HG03575 (cell line): ENCODE measurements around the gene ACBD6.
"Not testable (repeated sequence)": the region's sequence is repeated elsewhere in the genome, so short reads cannot be mapped to it uniquely, and the experiment has no call there.

ENCODE experiments used
- ATAC-seq: cut with Tn5 transposase; IDR thresholded peaks from one replicate; pipeline ENCODE4 v1.9.1; 2021; ENCODE audit not compliant: unreplicated experiment, insufficient number of reproducible peaks, low FRiP score; ENCODE audit errors: extremely low read depth

Gene ACBD6

GRCh38 chr1:180502361-180503279 lies at the start of gene ACBD6:
ACBD6 (minus strand) TSS chr1:180502577; CDS start chr1:180502266, 311 bp downstream.
- peak; percentile 56 for ATAC-seq

DNA sequence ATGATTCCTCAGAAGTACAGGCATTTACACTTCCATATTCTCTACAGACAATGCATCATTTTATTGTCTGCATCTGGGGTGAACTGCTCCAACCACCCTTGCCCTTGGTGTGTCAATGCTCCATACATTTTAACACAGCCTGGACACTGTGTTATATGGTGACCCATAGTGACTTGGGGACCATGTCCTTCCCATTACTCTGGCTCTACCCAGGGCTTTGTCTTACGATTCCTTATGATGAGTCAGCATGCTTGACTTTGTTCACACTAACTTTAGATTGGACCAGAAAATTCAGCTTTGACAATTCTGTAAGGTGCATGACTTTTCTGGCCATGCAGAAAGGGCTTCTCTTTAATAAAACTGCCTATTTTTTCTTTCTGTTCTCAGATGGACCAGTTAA lies 49.6 kb upstream of the ACBD6 start:
- no peak for ATAC-seq

- ATAC-seq: no peak
Measured at GRCh38 chr1:180550241-180550640, 47.9 kb upstream of the ACBD6 start.

DNA sequence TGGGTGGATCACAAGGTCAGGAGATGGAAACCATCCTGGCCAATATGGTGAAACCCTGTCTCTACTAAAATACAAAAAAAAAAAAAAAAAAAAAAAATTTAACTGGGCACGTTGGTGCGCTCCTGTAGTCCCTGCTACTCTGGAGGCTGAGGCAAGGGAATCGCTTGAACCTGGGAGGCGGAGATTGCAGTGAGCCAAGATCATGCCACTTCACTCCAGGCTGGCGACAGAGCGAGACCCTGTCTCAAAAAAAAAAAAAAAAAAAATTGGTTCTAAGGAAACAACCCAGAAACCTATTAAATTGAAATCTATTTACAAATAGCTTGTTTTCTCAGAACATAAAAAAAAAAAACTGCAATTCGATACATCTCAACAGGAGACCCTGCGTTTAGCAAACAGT lies 47.4 kb upstream of the ACBD6 start:
- ATAC-seq: not testable (repeated sequence)

DNA sequence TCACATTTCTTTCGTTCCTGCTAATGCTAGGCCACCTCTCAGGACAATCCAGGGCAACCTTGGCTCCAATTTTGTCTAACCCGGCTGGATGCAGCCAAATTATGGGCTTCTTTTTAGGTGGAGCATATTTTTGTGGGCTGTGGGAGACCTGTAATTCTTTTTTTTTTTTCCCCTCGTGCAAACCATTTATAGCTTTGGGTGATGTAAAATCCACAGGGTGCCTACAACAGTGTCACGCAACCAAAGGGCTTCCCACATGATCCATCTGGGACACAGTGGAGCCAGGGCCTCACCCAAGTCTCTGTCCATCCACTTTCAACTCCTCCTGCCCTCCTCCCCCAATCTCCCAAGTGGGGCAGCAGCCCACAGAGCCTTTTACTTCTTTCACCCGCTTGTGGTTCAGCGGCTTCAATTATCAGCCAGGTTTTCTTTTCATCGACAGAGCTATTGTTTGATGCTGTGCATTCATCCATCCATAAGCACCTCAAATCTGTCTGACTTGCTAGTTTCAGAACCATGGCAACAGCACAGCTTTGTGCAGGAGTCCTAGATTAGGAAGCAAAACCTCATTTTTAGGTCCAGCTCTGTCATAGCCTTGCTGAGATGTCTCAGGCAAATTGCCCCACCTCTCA lies 46.4 kb upstream of the ACBD6 start:
- ATAC-seq: no peak

- no peak for ATAC-seq
Measured at GRCh38 chr1:180545991-180546390, 43.6 kb upstream of the ACBD6 start.

DNA sequence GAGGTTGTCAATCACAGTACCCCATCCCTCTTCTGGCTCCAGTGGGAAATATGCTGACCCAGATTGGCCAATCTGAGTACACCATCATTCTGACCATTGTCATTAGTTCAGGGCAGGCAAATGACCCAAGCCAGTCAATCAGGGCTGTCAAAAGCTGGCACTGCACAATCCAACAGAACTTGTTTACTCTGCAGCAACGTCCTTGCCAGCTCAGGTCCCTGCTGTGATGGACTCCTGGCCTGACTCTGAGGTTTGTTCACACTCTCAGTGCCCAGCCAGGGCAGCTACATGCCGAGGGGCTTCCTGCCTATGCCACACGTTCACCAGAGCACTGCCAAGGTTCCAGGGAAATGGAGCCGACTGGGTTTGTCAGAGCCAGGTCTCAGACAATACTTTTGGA lies 41.7 kb upstream of the ACBD6 start:
- ATAC-seq: no peak

- ATAC-seq: no peak
Measured at GRCh38 chr1:180542838-180543145, 40.4 kb upstream of the ACBD6 start.

DNA sequence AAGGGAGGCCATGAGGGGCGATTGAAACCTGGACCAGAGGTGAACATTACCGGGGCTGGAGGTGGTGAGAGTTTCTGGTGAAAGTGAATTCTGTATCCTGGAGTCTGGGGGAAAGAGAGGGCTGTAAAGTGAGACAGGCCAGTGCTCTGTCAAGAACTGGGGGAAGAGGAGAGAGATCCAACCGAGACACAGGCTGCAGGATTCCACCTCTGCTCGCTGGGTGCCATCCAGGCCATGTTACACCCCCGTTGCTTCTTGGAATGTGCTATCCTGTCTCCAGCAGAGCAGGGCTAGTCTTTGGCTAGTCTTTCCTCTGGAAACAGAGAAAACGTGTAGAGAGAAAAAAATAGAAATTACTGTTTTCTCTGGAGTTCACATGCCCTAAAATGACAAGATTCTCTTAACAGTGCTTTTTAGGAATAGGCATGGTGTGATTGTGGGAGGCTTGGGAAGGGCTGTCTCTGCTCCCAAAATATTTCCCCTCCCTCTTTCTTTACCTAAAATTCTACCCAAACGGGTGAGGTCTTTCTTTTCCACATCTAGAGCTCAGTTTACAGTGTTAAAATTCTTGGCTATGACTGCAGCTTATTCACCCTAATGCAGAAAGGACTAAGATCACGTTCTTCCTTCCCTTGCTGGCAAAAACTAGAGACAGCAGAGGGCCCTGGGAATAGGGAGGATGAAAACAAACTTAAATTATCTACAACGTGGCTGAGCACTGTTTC lies 39.9 kb upstream of the ACBD6 start:
- no peak for ATAC-seq

DNA sequence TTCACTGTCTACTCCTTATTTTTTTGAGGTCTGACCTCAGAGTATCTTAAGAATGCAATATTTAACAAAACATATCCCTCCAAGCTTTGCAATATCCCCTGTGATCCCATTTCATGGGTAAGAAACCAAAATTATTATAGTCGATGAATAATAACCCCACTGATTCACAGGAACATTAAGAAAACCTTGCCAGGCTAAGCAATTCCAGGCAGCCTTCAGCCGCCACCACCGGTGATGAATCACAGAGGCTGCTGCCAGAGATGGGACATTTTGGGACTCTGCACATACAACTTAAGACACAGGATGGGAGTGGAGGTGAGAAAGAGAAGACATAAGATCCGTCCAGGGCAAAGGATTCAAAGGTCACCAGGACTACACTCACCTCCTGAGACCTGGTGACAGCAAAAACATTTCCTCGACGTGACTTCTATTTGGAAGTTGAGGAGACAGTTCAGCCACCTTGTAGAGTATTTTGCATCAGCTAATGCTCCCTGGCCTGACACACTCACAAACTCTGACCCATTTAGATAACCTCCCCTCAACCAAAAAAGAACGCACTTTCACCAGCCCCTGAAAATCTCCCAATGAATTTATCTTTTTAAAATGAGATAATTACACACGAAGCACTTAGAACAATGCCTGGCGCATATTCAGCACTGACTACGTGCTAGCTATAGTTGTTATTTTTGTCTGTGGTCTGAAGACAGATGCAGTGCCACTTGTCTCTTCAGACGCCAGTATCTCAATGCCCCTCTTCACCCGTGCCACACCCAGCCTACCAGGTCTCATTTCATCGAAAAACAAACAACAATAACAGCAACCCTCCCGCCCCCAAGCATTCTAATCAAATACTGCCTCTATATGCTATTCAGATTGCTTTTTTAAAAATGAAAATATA lies 38.6 kb upstream of the ACBD6 start:
- no peak for ATAC-seq

DNA sequence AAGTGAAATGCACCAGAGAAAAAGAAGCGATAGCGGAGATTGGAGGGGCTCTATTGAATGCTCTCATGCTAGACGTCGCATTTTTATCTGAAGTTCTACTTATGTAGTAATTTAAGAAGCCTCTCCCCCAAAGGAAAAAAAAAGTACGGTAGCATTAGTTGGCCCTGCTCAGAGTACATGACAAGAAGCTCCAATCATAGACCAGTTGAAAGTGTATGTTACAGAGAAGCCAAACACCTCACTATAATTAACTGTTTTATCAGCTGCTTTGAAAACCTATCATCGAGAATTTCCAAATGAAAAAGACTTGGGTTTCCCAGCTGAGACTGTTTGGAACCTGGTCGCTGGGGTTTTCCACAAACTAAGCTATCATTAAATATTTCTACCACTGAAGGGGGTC lies 36.8 kb upstream of the ACBD6 start:
- ATAC-seq: no peak

DNA sequence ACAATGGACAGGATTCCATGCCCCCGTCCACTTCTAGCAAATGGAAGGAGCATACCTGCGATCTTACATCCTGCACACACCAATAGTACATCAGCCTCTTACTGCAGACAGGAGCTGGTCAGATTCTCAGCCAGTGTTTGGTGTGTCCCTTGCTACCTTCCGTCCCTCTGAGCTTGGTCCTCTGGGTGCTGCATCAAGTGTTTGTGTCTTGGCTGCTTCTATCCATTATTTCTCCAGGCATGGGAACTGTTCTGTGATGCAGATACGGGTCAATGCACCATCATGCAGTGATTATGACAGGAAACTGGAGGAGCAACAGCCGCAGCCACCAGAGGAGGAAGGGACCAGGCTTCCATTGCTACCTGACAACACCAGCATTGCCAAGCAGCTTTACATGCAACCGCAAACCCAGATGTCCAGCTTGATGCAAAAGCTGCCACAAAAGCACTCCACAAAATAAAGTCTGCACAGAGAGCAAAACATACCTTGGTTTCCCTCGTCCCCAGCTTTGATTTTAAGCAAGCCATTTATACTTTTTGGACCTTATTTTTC lies 34.5 kb upstream of the ACBD6 start:
- ATAC-seq: no peak

GRCh38 chr1:180535418-180535999 lies 33.1 kb upstream of the ACBD6 start:
- ATAC-seq: no peak

DNA sequence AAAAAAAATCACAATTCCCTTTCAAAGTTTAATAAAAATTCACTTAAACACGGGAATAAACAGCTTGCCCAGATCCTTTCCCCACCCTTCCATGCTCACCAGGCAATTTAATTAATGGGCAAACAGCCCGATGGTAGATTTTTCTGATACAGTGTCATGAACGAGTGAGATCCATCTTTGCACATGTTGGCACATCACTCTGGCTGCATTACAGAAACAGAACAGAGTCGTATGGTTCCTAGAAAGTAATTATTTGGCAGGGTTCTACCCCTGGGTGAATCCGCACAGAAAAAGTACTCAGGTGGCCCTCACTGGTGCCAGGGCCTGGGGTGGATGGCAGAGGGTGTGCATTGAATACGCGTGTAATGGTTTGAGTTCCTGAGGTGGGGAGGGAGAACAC lies 31.8 kb upstream of the ACBD6 start:
- ATAC-seq: no peak

GRCh38 chr1:180533266-180533987 lies 31.1 kb upstream of the ACBD6 start:
- no peak for ATAC-seq

DNA sequence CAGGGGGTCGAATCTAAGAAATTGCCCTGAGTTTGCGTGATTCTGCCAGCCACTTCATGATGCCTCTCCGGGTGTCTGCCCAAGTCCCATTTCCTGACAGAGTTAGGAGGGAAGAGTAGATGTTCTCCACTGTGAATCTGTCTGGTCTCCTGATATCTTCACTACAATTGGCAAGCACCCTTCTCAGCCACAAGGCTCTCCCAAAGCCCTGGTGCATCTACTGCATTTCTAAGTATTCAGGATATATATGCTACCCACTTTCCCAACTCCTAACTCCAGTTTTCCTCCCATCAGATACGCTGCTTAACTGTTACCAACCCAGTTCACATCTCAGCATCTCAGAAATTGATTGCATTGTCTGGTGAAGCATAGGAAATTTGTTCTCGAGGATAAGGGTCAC lies 30.5 kb upstream of the ACBD6 start:
- no peak for ATAC-seq

DNA sequence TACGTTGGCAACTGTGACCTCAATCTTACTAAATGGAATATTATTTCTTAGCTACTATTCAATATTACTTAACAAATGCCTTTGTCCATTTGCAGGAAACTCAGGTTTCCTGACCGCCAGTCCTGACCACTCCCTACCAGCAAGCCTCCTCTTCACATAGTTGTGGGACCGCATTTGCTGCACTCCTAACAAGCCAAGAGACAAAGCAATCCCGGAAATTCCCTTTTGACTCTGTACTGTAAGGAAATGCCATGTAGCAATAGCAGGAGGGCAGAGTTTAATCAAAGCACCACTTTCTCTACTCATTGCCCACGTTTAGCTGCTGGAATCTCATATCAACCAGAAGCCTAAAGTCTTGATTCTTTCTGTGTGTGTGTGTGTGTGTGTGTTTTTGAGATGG lies 28.1 kb upstream of the ACBD6 start:
- ATAC-seq: no peak
